Measurements from ENCODE around the gene PRPH2.

Gene PRPH2, protein sequence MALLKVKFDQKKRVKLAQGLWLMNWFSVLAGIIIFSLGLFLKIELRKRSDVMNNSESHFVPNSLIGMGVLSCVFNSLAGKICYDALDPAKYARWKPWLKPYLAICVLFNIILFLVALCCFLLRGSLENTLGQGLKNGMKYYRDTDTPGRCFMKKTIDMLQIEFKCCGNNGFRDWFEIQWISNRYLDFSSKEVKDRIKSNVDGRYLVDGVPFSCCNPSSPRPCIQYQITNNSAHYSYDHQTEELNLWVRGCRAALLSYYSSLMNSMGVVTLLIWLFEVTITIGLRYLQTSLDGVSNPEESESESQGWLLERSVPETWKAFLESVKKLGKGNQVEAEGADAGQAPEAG

DNA sequence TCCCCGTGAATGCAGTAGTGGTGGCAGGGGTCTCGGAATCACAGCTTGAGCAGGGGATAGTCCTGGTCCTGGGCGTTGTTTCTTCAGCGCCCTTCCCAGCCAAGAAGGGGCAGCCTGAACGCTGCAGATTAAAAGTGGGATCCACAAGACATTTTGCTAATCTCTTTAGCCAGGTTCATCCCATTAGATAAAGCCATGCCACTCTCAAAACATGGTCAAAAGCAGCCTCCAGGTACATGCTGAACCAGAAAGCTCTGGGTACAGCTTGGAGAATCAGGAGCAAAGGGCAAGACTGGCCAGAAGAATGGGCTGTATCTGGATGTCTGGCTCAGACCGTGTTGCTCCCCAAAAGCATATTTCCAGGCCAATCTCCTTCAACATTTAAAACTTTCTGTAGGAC lies at the start of gene PRPH2:
TSS of gene PRPH2 (minus strand) at position 101 of the 400 bp plus-strand sequence. CDS start 263 bp downstream, outside the sequence.
- no peak for DNase-seq (ENCODE audit: low read depth in 2 of 2)

DNA sequence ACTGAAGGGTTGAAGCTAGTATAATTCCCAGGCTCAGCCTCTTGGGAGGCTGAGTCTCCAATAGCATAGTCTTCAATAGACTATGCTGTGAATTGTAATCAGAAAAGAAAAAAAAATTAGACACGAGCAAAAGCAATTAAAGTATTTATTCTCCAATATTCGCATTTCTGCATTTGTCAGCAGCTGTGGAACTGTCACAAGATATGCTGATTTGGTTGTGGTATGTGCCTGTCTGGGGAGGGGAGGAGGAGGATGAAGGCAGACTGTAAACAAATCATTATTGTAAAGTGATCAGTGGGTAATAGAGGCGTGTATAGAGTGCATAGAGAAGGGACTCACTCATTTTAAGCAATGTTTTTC lies 49.3 kb upstream of the PRPH2 start:
- DNase-seq (ENCODE audit: low read depth in 2 of 2) = no peak

DNA sequence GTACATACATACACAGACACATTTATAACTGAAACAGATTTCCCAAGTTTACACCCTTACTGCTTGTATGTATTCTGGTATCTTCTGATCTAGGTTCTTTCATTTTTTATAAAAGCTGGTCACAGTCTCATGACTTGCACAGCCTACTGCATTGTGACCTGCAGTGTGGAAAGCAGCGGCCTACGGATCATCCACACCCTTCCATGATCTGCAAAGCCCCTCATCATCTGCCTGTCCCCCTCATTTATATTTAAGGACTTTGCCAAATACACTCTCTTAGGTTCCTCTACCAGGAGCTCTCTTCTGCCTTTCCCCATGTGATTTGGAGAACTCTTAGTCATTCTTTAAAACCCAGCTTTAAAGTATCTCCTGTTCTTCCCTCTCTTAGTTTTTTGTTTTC lies 47.4 kb upstream of the PRPH2 start:
- no peak for DNase-seq (ENCODE audit: low read depth in 2 of 2)

DNA sequence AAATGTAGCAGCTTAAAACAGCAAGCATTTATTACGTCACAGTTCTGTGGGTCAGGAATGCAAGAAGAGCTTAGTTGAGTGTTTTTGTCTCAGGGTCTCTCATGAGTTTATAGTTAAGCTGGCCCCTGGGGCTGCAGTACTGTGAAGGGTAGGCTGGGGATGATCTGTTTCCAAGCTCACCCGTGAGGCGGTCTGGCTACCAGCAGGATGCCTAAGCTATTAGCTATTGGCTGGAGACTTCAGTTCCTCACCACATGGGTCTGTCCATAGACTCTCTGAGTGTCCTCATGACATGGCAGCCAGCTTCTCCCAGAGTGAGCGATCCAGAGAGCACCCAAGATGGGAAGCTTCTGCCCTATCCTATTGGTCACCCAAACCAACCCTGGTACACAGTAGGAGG lies 46.7 kb upstream of the PRPH2 start:
- DNase-seq (ENCODE audit: low read depth in 2 of 2) = no peak

DNA sequence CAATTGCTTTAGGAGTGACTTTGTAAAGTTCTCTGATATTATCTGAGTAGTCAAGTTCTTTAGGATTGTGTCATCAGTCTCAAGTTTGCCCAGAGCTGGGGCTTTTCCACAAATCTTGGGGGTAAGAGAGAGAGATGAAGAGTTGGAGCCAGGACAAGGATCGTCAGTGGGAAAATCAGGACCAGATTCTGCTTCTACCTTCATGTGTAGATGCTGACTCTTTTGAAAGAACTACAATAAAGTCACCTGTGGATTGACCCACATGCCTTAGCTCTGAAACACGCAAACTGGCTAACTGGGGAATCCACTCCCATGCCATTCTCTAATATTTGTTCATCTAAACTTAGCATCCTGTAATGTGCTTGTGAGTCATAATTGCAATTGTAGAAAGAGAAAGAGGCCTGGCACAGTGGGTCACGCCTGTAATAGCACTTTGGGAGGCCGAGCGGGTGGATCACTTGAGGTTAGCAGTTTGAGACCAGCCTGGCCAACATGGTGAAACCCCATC lies 43.8 kb upstream of the PRPH2 start:
- no peak for DNase-seq (ENCODE audit: low read depth in 2 of 2)

DNA sequence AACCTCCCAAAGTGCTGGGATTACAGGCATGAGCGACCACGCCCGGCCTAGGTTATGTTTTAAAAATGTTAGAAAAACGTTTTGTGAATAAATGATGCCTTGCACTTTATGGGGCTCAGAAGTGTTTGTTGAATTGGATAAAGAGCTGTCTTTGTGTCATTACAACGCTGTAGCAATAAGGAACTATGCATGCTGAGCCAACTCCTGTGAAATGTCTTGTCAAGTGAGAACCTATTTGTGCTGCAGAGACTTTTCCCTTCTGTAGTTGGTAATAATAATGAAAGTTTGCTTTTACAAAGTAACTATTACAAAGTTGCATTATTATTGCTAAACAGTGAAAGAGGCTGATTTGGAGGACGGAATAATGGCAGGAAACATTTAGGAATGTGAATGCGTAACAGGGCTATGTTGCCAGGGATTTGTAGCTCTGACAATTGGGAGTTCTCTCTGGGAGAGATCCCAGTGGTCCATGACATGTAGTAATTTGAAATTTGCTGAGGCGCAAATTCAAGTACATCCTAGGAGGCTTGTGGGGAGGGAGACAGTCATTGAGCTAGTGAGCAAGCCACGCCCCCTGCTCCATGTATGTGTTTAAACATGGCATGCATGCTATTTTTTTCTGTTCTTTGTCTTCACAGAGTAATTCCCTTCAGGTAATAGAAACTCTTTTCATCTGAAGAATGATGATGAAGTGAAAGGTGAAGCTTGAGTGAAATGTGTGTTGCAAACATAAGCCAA lies 42.7 kb upstream of the PRPH2 start:
- DNase-seq (ENCODE audit: low read depth in 2 of 2) = no peak

DNA sequence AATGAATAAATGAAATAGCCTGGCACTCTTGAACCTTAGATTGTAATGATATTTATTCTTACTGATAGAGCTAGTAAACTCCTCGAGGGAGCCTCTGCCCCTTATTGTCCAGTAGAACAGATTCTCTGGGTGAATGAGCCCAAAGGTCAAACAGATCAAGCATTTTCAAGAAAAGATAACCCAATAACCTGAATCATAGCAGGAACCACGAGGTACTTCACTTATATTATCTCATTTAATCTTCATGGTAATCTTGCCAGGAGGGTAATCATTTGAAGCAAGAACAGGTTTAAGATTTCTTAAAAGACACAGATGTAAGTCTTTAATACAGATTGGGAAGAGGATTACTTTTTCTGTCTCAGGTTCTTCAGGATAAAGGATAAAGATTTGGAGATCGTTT lies 40.6 kb upstream of the PRPH2 start:
- DNase-seq (ENCODE audit: low read depth in 2 of 2) = no peak

DNA sequence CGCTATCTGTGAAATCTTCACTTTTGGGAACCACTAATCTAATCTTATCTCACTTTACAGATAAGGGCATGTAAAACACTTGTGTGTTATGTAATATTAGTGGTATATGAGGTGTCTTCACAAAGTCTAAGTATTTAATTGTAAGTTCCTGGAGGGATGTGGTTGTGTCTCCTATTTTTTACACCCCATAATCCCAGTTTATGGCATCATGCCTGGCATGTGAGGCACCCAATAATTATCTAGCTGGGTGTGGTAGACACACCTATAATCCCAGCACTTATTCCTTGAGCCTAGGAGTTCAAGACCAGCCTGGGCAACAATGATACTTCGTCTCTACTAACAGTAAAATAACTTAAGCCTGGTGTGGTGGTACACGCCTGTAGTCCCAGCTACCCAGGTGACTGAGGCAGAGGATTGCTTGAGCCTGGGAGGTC lies 40.0 kb upstream of the PRPH2 start:
- DNase-seq (ENCODE audit: low read depth in 2 of 2) = no peak

DNA sequence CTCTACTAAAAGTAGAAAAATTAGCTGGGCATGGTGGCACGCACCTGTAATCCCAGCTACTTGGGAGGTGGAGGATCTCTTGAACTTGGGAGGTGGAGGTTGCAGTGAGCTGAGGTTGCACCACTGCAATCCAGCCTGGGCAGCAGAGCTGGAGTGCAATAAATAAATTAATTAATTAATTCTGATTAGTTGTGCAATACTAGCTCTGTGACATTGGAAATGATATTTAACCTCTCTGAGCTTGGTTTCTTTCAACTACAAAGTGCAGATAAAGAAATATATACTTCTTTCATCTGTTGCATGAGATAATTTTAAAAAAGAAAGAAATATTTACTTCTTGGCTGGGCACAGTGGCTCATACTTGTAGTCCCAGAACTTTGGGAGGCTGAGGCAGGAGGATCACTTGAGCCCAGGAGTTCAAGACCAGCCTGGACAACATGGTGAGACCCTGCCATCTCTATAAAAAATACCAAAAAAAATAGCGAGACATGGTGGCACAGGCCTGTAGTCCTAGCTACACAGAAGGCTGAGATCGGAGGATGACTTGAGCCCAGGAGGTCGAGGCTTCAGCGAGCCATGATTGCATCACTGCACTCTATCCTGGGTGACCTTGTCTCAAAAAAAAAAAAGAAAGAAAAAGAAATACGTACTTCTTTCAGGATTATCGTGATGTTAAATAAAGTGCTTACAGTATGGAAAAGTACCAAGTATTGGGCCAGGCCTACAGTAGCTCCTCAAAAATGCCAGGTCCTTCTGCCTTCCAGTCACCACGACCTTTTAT lies 39.1 kb upstream of the PRPH2 start:
- no peak for DNase-seq (ENCODE audit: low read depth in 2 of 2)

DNA sequence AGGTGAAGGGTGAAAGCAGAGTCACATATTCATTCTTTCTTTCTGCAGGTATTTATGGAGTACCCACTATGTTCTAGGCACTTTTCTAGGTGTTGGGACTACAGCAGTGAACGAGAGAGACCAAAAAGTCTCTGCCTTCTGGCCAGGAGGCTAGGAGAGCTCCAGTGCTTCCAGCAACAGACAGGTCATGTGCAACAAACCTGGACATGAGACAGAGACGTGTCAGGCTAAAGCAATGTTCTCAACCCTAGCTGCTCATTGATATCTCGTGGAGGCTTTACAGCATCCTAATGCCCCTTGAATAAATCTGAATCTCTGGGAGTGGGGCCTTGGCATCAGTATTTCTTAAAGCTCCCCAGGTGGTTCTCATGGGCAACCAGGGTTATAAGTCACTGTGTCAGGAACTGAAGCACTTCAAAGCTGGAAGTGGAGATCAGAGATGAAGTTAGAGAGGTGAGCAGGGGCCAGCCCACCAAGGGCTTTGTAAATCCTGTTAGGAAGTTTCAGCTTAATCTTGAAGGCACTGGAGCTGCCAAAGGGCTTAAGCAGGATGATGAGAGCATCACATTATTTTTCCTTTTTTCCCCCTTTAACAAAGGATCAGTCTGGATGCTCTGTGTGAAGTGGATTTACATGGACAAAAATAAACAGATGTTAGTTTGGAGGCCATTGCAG lies 36.5 kb upstream of the PRPH2 start:
- no peak for DNase-seq (ENCODE audit: low read depth in 2 of 2)

DNA sequence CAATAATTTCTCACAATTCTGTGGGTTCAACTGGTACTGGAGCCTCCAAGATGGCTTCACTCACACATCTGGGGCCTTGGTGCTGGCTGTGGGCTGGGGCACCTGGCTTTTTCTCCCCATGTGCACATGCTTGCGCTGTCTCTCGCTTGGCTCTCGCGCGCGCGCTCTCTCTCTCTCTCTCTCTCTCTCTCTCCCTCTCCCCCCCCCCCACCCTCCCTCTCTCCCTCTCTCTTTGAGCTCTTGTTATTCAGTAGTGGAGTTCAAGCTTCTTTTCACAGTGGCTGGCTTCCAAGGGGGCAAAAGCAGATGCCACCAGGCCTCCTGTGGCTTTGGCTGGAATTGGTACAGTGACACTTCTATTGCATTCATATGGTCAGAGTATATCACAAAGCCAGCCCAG lies 34.3 kb upstream of the PRPH2 start:
- DNase-seq (ENCODE audit: low read depth in 2 of 2) = no peak

DNA sequence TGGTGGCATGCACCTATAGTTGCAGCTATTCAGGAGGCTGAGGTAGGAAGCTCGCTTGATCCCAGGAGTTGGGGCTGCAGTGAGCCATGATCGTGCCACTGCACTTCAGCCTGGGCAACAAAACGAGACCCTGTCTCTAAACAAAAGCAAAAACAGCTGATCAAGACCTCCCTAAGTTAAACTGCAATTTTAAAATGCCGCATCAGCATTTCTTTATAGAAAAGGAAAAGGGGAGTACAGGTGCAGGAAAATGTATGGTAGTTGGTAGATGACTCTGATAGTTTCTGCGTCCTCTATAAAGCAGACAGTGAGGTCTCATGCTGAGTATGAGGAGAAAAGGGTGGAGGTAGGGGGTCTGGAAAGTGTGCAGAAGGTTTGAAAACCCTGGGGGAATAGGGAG lies 32.4 kb upstream of the PRPH2 start:
- DNase-seq (ENCODE audit: low read depth in 2 of 2) = no peak

DNA sequence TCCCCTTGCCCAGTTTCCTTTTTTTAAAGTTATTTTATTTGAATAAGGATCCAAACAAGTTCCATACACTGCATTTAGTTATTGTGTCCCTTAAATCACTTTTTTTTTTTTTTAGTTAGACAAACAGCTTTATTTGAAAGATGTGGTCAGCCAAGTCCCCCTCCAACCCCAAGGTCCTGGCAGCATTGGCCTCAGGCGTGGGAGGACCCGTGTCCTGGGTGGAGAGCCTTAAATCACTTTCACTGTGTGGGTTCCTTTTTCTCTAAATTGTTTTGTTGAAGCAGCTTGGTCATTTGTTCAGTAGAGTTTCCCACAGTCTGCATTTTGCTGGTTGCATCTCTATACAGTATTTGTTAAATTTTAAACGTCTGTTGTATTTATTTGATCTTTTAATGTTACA lies 28.7 kb upstream of the PRPH2 start:
- no peak for DNase-seq (ENCODE audit: low read depth in 2 of 2)

DNA sequence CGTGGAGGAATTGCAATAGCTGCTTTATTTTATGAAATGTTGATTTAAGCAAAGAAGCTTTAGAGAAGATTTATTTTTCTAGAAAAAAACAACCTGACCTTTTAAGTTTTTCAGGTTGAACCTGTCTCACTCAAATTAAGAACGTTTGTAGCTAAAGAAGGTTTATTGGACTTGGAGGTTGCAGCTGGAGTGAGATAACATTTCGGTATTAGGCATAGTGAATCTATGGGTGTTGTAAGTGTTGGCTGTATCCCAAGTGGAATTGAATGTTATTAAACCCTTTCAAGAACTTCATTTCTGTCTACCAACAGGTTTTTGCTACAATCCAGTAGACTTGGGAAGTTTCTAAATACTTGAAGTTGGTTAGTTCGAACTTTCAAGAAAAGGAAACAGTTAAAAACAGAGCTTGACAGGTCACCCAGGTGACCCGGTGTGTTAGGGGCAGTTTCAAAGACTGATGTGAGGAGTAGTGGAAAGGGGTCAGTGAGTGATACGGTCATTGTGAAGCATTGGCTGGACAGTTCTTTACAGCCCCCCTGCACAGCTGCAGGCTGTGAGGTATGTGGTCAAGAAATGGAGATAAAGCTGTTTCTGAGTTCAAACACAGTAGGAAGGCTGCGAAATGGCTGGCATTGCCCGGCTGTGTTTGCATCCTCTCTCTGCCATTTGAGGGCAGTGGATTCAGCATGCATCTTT lies 26.0 kb upstream of the PRPH2 start:
- no peak for DNase-seq (ENCODE audit: low read depth in 2 of 2)

DNA sequence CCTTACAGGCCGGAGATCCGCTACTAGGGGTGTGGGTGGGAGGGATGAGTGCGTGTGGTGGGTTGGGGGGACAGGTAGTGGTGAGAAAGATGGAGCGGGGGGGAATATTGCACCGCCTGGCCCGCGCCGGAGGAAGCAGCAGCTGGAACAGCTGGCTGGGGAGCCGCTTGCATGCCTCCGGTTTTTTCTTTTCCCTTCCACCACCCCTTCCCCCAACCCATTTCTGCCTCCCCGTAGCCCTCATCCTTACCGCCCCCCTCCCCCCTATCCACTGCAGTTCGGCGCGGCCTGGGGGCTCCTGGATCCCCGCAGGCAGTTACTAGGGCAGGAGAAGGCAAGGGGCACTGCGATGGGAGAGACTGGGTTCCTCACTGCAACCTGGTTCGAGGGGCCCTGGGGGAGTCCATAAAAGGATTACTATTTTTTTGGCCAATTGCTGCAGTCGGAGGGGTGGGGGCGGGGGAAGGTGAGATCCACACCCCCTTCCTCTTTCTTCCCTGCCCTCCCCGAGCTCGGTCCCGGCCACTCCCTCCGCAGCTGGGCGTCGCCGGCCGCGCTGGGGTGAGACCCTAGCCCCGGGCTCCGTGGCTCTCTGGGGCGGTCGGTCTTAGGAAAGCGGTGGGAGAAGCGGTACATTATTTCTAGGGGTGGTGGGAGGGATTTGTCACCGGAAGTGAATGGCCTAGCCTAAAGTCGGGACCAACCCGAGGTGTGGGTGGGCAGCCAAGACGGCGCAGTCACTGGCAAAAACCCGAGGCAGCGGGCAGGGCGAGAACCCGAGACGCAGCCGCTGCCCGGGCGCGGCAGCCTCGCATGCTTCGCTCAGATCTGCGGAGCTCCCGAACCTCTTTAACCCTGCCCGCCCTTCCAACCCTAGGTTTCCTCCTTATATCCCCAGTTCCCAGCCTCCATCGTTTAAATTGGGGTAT lies 24.3 kb upstream of the PRPH2 start:
- peak; percentile 47 to 67 for DNase-seq (ENCODE audit: low read depth in 2 of 2)

DNA sequence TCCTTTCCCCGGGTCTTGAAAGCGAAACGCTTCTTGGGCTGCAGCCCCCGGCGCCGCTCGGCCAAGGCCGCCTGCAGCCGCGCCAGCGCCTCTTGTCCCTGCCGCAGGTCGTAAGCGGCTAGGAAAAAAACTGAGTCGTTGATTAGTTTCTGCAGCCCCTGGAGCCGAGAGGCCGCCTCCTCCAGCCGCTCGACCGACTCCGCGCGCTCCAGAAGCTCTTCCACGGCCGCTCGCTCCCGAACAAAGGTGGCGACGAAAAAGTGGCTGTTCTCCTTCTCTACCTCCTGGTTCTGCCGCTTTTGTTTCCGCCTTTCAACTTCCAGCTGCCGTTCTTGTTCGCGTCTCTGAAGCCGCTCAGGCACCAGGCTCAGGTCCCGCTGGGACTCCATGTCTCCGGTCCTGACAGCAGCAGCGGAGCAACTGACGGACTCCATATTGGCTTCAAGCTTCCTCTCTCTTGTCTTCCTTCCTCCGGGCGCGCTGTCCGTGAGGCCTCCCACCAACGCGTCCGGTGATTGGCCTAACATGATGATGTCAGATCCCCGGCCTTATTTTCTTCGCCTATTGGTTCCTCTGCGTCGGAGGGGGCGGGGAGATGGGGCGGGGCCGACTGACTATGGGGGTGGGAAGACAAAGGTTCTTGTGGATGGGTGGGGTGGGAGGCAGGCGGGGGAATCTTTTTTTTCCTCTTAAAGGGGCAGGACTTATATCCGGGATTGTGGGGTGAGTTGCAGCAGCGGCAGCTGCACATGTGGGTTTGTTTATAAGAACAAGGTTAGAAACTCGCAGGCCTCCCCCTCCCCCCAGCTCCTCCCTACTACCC lies 23.5 kb upstream of the PRPH2 start, which contains the start of gene TBCC:
TSS of gene TBCC (minus strand) at position 464 of the 823 bp plus-strand sequence. CDS start at position 434, 30 bp downstream.
- peak; percentile 81 to 88 for DNase-seq (ENCODE audit: low read depth in 2 of 2)

DNA sequence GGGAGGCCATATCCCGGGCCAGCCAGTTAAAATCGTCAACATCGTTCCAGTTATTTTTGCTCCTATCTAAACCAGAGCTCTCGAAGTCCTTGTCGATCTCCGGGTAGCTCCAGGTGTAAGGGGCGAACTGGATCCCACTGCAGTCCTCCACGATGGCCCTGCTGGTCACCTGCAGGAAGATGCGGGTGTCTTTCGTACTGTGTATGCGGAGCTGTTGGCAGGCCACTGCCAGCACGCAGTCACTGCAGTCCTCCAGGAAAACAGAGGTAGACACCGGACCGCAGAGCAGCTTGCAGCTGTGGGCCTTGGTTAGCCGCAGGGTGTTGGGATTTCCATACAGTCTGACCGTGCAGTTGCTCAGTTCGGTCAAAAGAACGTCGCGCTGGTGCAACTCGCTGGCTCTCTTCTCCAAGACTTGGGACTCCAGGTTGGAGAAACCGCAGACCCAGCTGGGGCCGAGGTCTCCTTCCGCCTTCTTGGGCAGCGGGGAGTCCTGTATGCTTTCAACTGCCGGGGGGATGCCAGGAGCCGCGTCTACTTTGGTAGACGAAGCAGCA lies 22.8 kb upstream of the PRPH2 start:
- DNase-seq (ENCODE audit: low read depth in 2 of 2) = peak in 1 of 2 donors; percentile 3

DNA sequence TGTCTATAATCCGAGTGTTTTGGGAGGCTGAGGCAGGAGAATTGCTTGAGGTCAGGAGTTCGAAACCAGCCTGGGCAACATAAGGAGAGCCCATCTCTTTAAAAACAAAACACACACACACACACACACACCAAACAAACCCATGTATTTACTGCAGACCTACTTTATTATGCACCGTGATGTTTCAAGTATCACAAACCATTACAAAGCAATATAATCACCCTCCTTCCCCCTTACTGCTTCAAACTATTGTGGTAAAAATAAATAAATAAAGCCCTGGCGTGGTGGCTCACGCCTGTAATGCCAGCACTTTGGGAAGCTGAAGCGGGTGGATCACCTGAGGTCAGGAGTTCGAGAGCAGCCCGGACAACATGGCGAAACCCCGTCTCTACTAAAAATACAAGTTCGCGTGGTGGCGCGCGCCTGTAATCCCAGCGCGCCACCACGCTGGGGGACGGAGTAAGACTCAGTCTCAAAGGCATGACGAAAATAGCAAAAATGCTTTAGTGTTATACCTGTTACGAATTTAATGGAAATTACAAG lies 22.0 kb upstream of the PRPH2 start:
- no peak for DNase-seq (ENCODE audit: low read depth in 2 of 2)
